Measurements from ENCODE around the gene PRKD2.

DNA sequence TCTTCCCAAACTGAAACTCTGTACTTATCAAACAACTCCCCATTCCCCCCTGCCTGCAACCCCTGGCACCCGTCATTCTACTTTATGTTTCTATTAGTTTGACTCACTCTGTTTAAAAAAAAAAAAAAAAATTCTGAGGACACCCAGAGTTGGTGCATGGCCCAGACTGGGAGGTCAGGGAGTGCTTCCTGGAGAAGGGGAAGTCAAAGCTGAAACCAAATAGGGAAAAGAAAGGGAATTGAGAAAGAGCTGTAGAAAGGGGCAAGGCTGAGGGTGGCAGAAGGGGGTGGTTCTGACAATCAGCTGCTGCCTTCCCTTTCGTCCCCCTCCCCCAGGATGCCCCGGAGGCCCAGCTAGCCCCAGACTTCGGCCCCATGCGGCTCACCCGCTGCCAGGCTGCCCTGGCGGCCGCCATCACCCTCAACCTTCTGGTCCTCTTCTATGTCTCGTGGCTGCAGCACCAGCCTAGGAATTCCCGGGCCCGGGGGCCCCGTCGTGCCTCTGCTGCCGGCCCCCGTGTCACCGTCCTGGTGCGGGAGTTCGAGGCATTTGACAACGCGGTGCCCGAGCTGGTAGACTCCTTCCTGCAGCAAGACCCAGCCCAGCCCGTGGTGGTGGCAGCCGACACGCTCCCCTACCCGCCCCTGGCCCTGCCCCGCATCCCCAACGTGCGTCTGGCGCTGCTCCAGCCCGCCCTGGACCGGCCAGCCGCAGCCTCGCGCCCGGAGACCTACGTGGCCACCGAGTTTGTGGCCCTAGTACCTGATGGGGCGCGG, 38.4 kb upstream of the PRKD2 start:
- TF ChIP-seq POLR2AphosphoS5 (IDR thresholded peaks at IDR 0.05; ENCODE audit: borderline replicate concordance, low read depth, low read length) (no peak), EZH2 (IDR thresholded peaks at IDR 0.05) (no peak), FOXP2 (optimal IDR thresholded peaks at IDR 0.05; ENCODE audit: control extremely low read depth, extremely low read length, insufficient read depth) (no peak)
